ENCODE data around the gene RHD. TPM values are rescaled to one million over a fixed set of nuclear protein-coding genes. Genes with fewer than 3 reads are reported as not detected.
"Not testable (repeated sequence)": the region's sequence is repeated elsewhere in the genome, so short reads cannot be mapped to it uniquely, and the experiment has no call there.

RHD gene
- total RNA-seq, 2 experiments from 2014 or later, result not detected

GRCh38 chr1:25278790-25279189, 6.5 kb downstream of the RHD start:
- intact Hi-C loops (cut with DNase I, micrococcal nuclease); H3K27me3 ChIP-seq (ENCODE audit: control insufficient read depth in 1 of 2, insufficient read depth in 2 of 2, low read length in 2 of 2); H3K4me3 ChIP-seq (ENCODE audit: low read length); ATAC-seq (ENCODE audit: poor library complexity); CTCF ChIA-PET; H3K4me1 ChIP-seq (ENCODE audit: insufficient read depth, low read length); H3K27ac ChIP-seq (ENCODE audit: low read depth in 1 of 2, low read length in 2 of 2); POLR2A ChIA-PET; H3K4me3 Mint-ChIP-seq; H3K27ac Mint-ChIP-seq; H3K36me3 ChIP-seq (ENCODE audit: insufficient read depth, low read length); H3K27me3 Mint-ChIP-seq; H3K4me1 Mint-ChIP-seq (ENCODE audit: low read depth); H3K36me3 Mint-ChIP-seq (ENCODE audit: low read depth); H3K9me3 Mint-ChIP-seq; DNase-seq; H3K9me3 ChIP-seq (ENCODE audit: control insufficient read depth in 1 of 2, insufficient read depth in 1 of 2, low read length in 2 of 2): not testable (repeated sequence)

GRCh38 chr1:25279693-25280111, 7.4 kb downstream of the RHD start:
- H3K27ac Mint-ChIP-seq; H3K4me1 ChIP-seq (ENCODE audit: insufficient read depth, low read length); H3K4me3 ChIP-seq (ENCODE audit: low read length); H3K9me3 ChIP-seq (ENCODE audit: control insufficient read depth in 1 of 2, insufficient read depth in 1 of 2, low read length in 2 of 2); CTCF ChIA-PET; H3K9me3 Mint-ChIP-seq; ATAC-seq (ENCODE audit: poor library complexity); H3K4me3 Mint-ChIP-seq; H3K36me3 Mint-ChIP-seq (ENCODE audit: low read depth); POLR2A ChIA-PET; H3K27me3 Mint-ChIP-seq; H3K27me3 ChIP-seq (ENCODE audit: control insufficient read depth in 1 of 2, insufficient read depth in 2 of 2, low read length in 2 of 2); H3K27ac ChIP-seq (ENCODE audit: low read depth in 1 of 2, low read length in 2 of 2); H3K4me1 Mint-ChIP-seq (ENCODE audit: low read depth); H3K36me3 ChIP-seq (ENCODE audit: insufficient read depth, low read length); DNase-seq: not testable (repeated sequence)
- intact Hi-C loops (cut with DNase I, micrococcal nuclease), result loop anchor here (10.0 kb wide), 2 partner anchors 115 to 125 kb away; no protein-coding TSS in a partner anchor

- H3K36me3 ChIP-seq (ENCODE audit: insufficient read depth, low read length); H3K36me3 Mint-ChIP-seq (ENCODE audit: low read depth); H3K27me3 ChIP-seq (ENCODE audit: control insufficient read depth in 1 of 2, insufficient read depth in 2 of 2, low read length in 2 of 2); H3K4me3 Mint-ChIP-seq; H3K9me3 ChIP-seq (ENCODE audit: control insufficient read depth in 1 of 2, insufficient read depth in 1 of 2, low read length in 2 of 2); ATAC-seq (ENCODE audit: poor library complexity); H3K4me3 ChIP-seq (ENCODE audit: low read length); H3K27me3 Mint-ChIP-seq; H3K4me1 Mint-ChIP-seq (ENCODE audit: low read depth); CTCF ChIA-PET; DNase-seq; H3K27ac ChIP-seq (ENCODE audit: low read depth in 1 of 2, low read length in 2 of 2); POLR2A ChIA-PET; H3K4me1 ChIP-seq (ENCODE audit: insufficient read depth, low read length); H3K27ac Mint-ChIP-seq; H3K9me3 Mint-ChIP-seq: not testable (repeated sequence)
- intact Hi-C loops (cut with DNase I, micrococcal nuclease), result loop anchor here (10.0 kb wide), 2 partner anchors 109 to 119 kb away; no protein-coding TSS in a partner anchor
Observed at GRCh38 chr1:25285862-25286261, 13.6 kb downstream of the RHD start.

- H3K27ac Mint-ChIP-seq; DNase-seq; H3K4me1 ChIP-seq (ENCODE audit: insufficient read depth, low read length); H3K4me3 Mint-ChIP-seq; H3K9me3 ChIP-seq (ENCODE audit: control insufficient read depth in 1 of 2, insufficient read depth in 1 of 2, low read length in 2 of 2); H3K36me3 ChIP-seq (ENCODE audit: insufficient read depth, low read length); H3K9me3 Mint-ChIP-seq; CTCF ChIA-PET; POLR2A ChIA-PET; H3K36me3 Mint-ChIP-seq (ENCODE audit: low read depth); H3K27me3 ChIP-seq (ENCODE audit: control insufficient read depth in 1 of 2, insufficient read depth in 2 of 2, low read length in 2 of 2); H3K4me3 ChIP-seq (ENCODE audit: low read length); ATAC-seq (ENCODE audit: poor library complexity); H3K27me3 Mint-ChIP-seq; H3K27ac ChIP-seq (ENCODE audit: low read depth in 1 of 2, low read length in 2 of 2); H3K4me1 Mint-ChIP-seq (ENCODE audit: low read depth): not testable (repeated sequence)
- intact Hi-C loops (cut with DNase I, micrococcal nuclease), result loop anchor here (10.0 kb wide), 2 partner anchors 108 to 118 kb away; no protein-coding TSS in a partner anchor
Observed at GRCh38 chr1:25287164-25287563, 14.9 kb downstream of the RHD start.

GRCh38 chr1:25288573-25289101, 16.3 kb downstream of the RHD start:
- H3K27ac ChIP-seq (ENCODE audit: low read depth in 1 of 2, low read length in 2 of 2); H3K27me3 ChIP-seq (ENCODE audit: control insufficient read depth in 1 of 2, insufficient read depth in 2 of 2, low read length in 2 of 2); H3K27me3 Mint-ChIP-seq; H3K27ac Mint-ChIP-seq; H3K36me3 ChIP-seq (ENCODE audit: insufficient read depth, low read length); H3K4me1 Mint-ChIP-seq (ENCODE audit: low read depth); H3K4me3 Mint-ChIP-seq; H3K4me1 ChIP-seq (ENCODE audit: insufficient read depth, low read length); ATAC-seq (ENCODE audit: poor library complexity); H3K9me3 Mint-ChIP-seq; POLR2A ChIA-PET; DNase-seq; H3K9me3 ChIP-seq (ENCODE audit: control insufficient read depth in 1 of 2, insufficient read depth in 1 of 2, low read length in 2 of 2); H3K36me3 Mint-ChIP-seq (ENCODE audit: low read depth); CTCF ChIA-PET; H3K4me3 ChIP-seq (ENCODE audit: low read length): not testable (repeated sequence)
- intact Hi-C loops (cut with DNase I, micrococcal nuclease), result loop anchor here (10.0 kb wide), 2 partner anchors 106 to 116 kb away; no protein-coding TSS in a partner anchor

- H3K27ac ChIP-seq (ENCODE audit: low read depth in 1 of 2, low read length in 2 of 2); H3K9me3 Mint-ChIP-seq; POLR2A ChIA-PET; H3K27ac Mint-ChIP-seq; H3K36me3 Mint-ChIP-seq (ENCODE audit: low read depth); H3K27me3 Mint-ChIP-seq; intact Hi-C loops (cut with DNase I, micrococcal nuclease); H3K9me3 ChIP-seq (ENCODE audit: control insufficient read depth in 1 of 2, insufficient read depth in 1 of 2, low read length in 2 of 2); H3K36me3 ChIP-seq (ENCODE audit: insufficient read depth, low read length); DNase-seq; H3K4me3 Mint-ChIP-seq; H3K27me3 ChIP-seq (ENCODE audit: control insufficient read depth in 1 of 2, insufficient read depth in 2 of 2, low read length in 2 of 2); H3K4me3 ChIP-seq (ENCODE audit: low read length); H3K4me1 Mint-ChIP-seq (ENCODE audit: low read depth); H3K4me1 ChIP-seq (ENCODE audit: insufficient read depth, low read length); CTCF ChIA-PET: not testable (repeated sequence)
- ATAC-seq (ENCODE audit: poor library complexity), result peak; percentile 88
Observed at GRCh38 chr1:25290043-25290442, 17.7 kb downstream of the RHD start.

GRCh38 chr1:25293426-25293825, 21.1 kb downstream of the RHD start:
- CTCF ChIA-PET; H3K4me1 Mint-ChIP-seq (ENCODE audit: low read depth); H3K27me3 ChIP-seq (ENCODE audit: control insufficient read depth in 1 of 2, insufficient read depth in 2 of 2, low read length in 2 of 2); H3K27ac ChIP-seq (ENCODE audit: low read depth in 1 of 2, low read length in 2 of 2); H3K36me3 Mint-ChIP-seq (ENCODE audit: low read depth); H3K27me3 Mint-ChIP-seq; H3K36me3 ChIP-seq (ENCODE audit: insufficient read depth, low read length); POLR2A ChIA-PET; H3K4me3 Mint-ChIP-seq; H3K9me3 Mint-ChIP-seq; H3K27ac Mint-ChIP-seq; H3K4me1 ChIP-seq (ENCODE audit: insufficient read depth, low read length); H3K4me3 ChIP-seq (ENCODE audit: low read length); DNase-seq; ATAC-seq (ENCODE audit: poor library complexity); H3K9me3 ChIP-seq (ENCODE audit: control insufficient read depth in 1 of 2, insufficient read depth in 1 of 2, low read length in 2 of 2); intact Hi-C loops (cut with DNase I, micrococcal nuclease): not testable (repeated sequence)

All from CD4-positive, alpha-beta T cell (primary cell).